Measurements from ENCODE around the gene NDUFV1.
"Not testable (repeated sequence)": the region's sequence is repeated elsewhere in the genome, so short reads cannot be mapped to it uniquely, and the experiment has no call there.

DNA sequence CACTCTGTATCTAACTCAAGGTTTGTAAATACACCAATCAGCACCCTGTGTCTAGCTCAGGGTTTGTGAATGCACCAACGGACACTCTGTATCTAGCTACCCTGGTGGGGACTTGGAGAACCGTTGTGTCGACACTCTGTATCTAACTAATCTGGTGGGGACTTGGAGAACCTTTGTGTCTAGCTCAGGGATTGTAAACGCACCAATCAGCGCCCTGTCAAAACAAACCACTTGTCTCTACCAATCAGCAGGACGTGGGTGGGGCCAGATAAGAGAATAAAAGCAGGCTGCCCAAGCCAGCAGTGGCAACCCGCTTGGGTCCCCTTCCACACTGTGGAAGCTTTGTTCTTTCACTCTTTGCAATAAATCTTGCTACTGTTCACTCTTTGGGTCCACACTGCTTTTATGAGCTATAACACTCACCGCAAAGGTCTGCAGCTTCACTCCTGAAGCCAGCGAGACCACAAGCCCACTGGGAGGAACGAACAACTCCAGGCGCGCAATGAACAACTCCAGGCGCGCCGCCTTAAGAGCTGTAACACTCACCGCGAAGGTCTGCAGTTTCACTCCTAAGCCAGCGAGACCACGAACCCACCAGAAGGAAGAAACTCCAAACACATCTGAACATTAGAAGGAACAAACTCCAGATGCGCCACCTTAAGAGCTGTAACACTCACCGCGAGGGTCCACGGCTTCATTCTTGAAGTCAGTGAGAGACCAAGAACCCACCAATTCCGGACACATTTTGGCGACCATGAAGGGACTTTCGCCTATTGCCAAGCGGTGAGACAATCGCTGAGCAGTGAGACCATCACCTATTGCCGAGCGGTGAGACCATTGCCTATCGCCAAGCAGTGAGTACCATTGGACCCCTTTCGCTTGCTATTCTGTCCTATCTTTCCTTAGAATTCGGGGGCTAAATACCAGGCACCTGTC is 13.2 kb downstream of the NDUFV1 start:
- not testable (repeated sequence) for TF ChIP-seq EZH2 (IDR thresholded peaks at IDR 0.05; ENCODE audit: insufficient read depth, poor library complexity, severe bottlenecking); EZH2phosphoT487 (IDR thresholded peaks at IDR 0.05; ENCODE audit: insufficient read depth, low read depth)

Measured in GM23248 (cell line).